Right ventricle myocardium inferior (tissue), 1 donor: ENCODE measurements around the gene PRMT5. TPM values are rescaled to one million over a fixed set of nuclear protein-coding genes. Genes with fewer than 3 reads are reported as not detected.
"Not testable (repeated sequence)": the region's sequence is repeated elsewhere in the genome, so short reads cannot be mapped to it uniquely, and the experiment has no call there.

ENCODE experiments used
- ATAC-seq: fragments of 200-7000 bp; cut with Tn5 transposase; one replicate; pipeline ENCODE4 v1.9.1; 2020; ENCODE audit warnings: mild to moderate bottlenecking, moderate library complexity
- DNase-seq: peaks from one replicate; pipeline ENCODE4 v3.0.0; 2021; ENCODE audit errors: missing footprints
- intact Hi-C: fragments of 100-400 bp; cut with DNase I; formaldehyde crosslinking; loops from one replicate; pipeline ENCODE4 v1.11.0; 2022
- long read RNA-seq: library from polyadenylated mRNA; unstranded; transcript quantifications from one replicate; pipeline ENCODE4 v2.0.0, GENCODE V29; 2021
- total RNA-seq: library from RNA; stranded (reverse); fragmentation: NEBNext Ultra II Directional; extraction: Animal tissue kit (Norgen Biotek cat#: 25700); gene quantifications from one replicate; pipeline ENCODE4 v1.2.1, GENCODE V29; 2021
- donor health status: DM: no; HTN: yes; CAD: no; lungs with severe emphysema.

Gene PRMT5
- total RNA-seq, result 48.7 TPM
- long read RNA-seq, transcript PRMT5-202 (17 exons, 2,531 nt), result major isoform, 18 of 23 reads
- long read RNA-seq, partial matches to known transcripts, result 2 of 23 reads
- long read RNA-seq, other reads (novel, unspliced or antisense), result 2 of 23 reads

DNA sequence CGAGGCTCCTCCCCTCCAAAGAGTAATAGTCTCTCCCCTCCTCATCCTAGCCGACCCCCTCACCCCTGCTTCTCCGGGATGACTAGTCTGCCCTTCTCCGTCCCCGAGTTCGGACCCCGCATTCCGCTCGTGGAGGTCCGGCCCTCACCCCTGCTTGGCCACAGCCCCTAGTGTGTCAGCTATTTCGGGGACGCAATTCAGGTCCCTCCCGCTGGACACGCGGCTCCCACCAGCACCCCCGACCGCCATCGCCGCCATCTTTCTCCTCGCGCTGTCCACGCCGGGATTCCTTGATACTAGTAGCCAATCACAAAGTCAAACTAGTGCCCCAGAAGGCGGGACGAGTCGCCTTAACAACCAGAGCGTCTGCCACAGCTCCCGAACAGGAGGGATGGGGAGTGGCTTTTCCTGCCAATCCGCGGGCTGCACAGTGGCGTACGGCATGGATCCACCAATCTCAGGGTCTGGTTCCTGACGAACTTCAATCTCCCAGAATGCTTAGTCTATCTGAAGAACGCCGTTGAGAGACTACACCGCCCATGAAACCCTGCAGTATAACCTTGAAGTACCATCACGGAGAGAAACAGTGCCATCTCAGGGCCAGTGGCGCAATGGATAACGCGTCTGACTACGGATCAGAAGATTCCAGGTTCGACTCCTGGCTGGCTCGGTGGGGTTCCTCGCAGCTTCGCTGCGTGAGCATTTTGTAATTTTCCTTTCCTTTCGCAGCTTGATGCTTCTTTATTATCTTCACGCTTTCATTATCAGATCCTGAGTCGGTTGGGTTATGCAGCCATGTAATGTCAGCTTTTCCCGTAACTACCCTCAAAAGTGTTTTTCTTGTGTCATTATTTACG, at the start of gene PRMT5:
Gene PRMT5 (minus strand): TSS at position 273 of the 857 bp plus-strand sequence. CDS start 15 bp downstream, at position 258.
- intact Hi-C loops, result loop anchor here (2.0 to 5.0 kb wide), 3 partner anchors 59 to 1188 kb away; partner anchors contain the start of genes CDH24 and LRP10
- peak; percentile 98 for ATAC-seq
- peak; percentile 98 for DNase-seq

DNA sequence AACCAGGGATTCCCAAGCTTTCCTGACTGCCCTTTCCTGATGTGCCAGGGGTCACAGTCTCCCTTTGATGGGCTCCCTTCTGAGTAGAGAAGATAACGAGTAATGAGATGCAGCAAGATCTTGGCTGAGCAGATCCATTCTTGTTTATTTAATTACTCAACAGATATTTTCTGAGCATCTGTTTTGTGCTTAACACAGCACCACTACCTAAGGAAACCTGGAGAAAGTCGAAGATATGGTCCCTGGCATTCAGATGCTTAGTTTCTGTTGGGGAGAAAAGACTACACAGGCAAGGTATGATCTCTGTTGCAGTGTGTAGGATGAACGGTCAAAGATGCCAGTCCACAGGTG, 49.3 kb upstream of the PRMT5 start:
- intact Hi-C loops, result no loop called here
- DNase-seq (no peak), ATAC-seq (no peak)

DNA sequence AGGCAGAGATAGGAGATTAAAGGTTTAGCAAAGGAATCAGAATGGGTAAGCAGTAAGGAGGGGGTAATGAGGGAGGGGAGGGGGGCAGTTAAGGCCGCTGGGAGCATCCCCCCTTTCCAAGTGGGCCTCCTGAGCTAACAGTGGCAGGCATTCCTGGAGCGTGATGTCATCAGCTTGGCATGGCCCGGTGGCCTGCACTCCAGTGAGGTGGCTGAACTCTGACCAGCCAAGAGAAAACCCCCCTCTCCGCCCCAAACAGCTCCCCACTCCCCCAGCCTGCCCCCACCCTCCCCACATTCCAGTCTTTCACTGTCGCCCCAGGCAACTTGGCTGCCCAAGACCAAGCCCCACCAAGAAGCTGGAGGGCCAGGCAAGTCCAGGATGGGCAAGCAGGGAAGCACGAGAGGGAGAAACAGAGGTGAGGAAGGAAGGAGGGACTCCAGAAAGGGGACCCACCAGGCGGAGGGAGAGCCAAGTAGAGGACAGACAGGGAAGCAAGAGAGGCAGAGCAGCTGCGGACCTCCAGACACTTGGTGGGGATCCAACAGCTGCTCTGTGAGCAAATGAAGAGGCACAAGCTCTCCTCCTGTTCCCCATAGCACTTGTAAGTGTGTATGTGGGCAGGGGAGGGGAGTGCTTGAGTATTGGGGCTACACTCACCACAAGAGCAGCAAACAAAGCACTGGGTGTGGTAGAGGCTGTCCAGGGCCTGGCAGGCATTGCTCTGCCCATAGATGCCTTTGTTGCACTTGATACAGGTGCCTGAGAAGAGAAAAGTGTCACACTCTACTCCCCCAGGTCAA, 48.7 kb upstream of the PRMT5 start:
- no peak for DNase-seq
- peak; percentile 37 for ATAC-seq
- intact Hi-C loops, result no loop called here

DNA sequence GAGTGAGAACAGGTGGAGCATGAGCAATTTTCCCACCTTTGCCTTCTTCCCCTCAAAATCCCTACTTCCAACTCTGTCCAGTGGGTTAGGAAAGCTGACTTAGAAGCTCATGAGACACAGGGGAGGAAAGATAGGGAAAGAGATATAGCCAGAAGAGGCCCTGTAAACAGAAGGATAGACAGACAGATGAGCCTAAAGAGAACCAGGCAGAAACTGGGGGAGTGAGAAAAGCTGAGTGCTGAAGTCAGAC, 48.2 kb upstream of the PRMT5 start:
- ATAC-seq (no peak), DNase-seq (no peak)
- intact Hi-C loops, result no loop called here

DNA sequence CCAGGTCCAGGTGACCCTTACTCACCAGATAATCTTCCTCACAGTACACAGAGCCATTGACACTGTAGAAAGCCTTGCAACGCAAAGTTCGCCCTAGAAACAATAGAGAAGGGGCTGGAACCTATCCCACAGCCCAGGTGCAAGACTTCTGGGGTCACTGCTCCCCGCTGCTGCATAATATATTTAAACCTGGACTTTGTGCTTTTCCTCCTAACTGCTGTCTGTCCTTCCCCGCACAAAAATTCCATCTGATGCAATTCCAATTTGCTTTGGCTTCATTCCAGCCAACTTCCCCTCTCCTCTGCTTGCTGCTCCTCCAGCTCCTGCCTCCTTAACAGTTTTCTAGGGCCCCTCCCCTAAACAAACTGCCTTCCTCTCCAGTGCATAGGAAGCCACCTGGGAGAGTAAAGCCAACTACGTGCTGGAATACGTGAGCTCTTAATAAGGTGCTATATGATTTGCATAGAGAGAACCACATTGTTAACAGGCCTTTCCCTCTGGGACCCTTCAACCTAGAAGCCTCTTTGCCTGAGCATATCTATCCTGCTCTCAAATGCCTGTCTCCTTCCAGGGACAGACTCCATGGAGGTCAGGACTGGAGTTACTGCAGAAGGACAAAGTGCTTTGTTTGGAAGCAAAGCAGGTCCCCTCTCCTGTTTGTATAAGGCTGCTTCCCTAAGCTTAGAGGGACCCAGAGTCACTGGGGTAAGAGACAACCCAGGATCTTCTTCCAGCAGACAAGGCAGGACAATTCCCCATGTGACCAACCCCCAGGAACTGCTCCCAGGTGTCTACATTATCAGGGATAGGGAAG, 47.7 kb upstream of the PRMT5 start:
- intact Hi-C loops, result no loop called here
- ATAC-seq (no peak), DNase-seq (no peak)

DNA sequence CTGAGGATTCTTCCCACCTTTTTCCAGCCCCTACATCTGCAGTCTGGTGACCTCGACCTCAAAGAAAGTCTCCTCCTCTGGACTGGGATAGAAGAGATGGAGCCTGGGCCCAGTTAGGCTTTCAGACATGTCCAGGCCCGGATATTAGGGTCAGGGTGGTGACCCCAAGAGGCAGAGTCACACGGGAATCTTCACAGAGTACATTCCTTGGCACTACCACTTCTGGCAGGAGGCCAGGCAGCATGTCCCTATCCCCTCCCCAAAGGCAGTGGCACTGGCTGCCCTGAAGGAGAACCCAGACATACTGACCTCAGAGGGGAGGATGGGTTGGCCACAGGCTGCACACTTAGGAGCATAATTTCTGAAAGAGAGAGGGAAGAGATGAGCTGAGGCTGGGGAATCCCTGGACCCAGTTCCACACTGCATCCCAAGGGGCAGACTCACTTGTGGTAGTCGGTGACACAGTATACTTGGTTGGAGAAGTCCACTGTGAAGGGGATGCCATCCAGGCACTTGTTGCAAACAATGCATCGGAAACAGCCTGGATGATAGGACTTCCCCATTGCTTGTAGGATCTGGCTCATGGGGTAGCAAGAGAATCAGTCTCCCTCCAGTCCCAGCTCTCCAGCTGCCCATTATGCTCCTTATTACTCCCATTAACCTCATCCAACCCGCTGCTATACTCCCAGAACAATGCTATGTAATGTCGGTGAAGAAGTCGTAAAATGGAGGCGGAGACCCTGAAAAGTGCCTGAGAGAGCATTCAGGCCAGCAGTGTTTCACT, 45.5 kb upstream of the PRMT5 start:
- ATAC-seq, result no peak

DNA sequence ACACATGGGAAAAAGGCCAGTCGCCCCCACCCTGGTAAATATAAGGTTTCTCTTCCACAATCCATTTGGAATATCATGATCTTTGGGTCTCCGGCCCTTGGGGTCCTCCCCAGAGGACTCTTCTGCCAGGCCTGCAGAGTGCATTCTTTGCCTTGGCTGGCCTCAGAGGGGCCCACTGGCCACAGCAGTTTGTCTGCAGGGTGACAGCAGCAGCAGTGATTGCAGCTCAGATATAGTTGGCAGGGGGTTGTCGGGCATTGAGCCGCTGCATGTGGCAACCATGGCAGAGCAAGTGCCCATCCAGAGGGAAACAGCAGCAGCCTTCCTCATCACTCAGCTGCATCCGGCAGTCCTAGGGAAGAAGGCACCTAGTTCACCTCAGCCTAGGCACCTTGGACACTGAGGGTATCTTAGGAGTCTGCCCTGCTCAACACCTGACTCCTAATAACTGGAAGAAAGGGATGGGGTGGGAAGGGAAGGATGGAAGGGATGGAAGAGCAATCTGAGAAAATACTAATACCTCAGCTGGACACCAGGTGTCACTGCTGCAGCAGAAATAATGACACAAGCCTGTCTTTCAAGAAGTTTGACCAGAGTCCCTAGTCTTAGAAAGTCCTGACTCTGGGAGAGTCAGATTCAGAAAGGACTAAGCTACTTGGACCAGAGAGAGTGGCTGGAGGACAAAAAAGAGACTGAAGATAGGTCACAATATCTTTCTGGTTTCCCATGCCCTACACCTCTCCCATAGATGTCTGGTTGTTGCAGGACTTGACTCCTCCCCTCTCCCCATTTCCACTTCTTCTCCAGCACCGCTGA, 44.2 kb upstream of the PRMT5 start:
- ATAC-seq, result peak; percentile 45
- intact Hi-C loops, result no loop called here
- DNase-seq, result no peak

More for the DNA sequence above, 45.5 kb upstream of the PRMT5 start:
- DNase-seq, result no peak
- intact Hi-C loops, result no loop called here

DNA sequence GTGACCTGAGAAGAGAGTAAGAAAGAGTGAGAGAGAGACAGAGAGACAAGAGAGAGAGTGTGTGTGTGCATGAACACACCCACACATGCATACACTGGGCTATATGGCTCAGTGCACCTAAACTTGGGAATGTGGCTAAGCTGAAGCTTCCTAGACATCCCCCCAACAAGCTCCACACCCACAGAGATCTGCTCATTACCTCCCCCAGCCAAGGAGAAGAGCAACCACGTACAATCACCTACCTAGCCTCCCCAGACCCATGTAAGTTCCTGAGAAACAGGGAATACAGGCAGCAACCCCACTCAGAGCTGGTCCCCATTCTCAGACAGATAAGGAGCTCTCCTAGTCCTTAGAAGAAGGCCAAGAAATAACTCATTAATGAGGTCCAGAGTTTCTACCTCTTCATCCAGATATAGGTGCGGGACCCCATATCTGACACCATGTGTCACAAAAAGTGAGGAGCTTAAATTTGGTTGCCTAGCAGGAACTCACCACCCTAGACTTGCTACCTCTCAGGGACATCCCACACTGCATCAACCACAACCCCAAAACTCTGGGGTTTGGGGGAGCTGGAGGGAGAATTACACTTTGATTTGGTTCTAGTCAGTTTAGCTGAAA, 43.2 kb upstream of the PRMT5 start:
- ATAC-seq (no peak), DNase-seq (no peak)
- intact Hi-C loops, result no loop called here

DNA sequence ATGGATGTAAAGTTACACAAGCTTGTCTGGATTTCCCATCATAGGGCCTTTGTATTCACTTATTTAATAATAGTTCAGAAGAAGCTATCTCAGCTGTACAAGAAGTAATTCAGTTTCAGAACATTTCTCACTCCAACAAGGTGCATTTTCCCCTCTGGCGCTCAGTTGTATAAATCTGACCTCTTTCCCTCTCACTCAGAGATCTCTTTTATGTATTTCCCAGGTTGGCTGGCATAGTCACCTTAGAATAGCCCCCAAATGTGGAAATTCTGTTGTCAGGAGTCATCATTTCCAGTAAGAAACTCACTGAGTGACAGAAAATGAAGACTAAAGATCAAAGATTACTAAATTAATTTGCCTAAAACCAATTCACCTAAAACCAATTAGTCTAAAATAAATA, 42.0 kb upstream of the PRMT5 start:
- DNase-seq (no peak), ATAC-seq (no peak)
- intact Hi-C loops, result no loop called here

DNA sequence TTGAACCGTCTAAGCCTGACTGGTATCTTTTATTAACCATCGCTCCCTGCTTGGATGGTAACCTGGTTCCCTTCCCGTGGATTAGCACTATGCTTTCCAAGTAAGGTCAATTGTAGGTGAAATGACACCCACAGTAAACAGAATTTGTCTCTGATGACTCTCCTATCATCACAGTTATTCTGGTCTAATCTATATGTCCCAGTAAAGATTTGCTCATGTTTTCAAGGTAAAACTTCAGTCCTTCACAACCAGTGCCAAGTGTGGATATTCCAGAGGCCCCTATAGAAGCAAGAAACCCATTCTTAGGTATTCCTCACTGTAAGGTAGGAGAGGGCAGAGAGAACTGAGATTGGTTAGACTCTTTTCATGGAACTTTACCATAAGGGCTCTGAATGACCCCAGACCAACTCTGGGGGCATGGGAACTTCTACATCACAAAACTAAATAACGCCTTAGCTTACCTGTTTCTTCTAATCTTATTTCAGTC, 37.6 kb upstream of the PRMT5 start:
- DNase-seq, result no peak
- ATAC-seq, result no peak
- intact Hi-C loops, result no loop called here

DNA sequence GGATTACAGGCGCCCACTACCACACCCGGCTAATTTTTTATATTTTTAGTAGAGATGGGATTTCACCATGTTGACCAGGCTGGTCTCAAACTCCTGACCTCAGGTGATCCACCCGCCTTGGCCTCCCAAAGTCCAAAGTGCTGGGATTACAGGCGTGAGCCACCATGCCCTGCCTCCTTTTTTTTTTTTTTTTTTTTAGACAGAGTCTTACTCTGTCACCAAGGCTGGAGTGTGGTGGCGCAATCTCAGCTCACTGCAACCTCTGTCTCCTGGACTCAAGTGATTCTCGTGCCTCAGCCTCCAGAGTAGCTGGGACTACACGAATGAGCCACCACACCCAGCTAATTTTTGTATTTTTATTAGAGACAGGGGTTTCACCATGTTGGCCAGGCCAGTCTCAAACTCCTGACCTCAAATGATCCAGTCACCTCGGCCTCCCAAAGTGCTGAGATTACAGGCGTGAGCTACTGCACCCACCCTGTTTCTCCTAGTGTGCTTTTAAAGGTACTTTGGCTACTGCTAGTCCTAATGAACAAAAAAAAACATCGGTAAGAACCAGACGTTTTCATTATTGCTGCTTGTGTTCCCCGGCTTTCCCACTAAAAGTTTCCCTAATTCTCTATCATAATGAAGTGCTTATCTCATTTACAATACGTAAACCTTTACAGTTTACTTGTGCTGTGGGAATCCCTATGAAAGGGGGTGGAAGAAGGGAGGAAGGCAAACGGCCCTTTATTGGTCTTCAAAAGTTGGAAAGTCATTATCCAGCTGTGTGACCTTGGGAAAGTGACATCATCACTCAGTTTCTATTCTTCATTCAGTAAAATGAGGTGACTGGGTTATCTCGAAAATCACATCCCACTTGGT, 37.0 kb upstream of the PRMT5 start:
- intact Hi-C loops, result not testable (repeated sequence)

DNA sequence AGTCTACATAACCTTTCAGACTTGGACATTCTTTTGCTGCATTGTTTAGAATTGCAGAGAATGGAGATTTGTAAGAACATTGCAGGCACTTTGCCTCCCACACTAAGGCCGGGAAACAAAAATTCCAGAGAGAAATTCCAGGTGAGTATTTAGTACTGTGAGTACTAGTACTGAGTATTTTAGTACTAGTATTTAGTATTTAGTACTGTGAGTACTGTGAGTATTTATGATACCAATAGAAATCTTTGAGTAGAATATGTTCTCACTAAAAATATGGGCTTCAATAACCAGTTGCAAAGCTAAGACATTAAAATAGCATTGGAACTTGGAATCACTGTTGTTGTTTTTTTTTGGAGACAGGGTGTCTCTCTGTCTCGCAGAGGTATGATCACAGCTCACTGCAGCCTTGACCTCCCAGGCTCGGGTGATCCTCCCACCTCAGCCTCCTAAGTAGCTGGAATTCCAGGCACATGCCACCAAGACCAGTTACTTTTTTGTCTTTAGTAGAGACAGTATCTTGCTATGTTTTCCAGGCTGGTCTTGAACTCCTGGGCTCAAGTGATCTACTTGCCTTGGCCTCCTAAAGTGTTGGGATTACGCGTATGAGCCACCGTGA, 33.0 kb upstream of the PRMT5 start:
- intact Hi-C loops, result no loop called here
- no peak for ATAC-seq
- no peak for DNase-seq

More for the DNA sequence above, 37.0 kb upstream of the PRMT5 start:
- ATAC-seq, DNase-seq: not testable (repeated sequence)

DNA sequence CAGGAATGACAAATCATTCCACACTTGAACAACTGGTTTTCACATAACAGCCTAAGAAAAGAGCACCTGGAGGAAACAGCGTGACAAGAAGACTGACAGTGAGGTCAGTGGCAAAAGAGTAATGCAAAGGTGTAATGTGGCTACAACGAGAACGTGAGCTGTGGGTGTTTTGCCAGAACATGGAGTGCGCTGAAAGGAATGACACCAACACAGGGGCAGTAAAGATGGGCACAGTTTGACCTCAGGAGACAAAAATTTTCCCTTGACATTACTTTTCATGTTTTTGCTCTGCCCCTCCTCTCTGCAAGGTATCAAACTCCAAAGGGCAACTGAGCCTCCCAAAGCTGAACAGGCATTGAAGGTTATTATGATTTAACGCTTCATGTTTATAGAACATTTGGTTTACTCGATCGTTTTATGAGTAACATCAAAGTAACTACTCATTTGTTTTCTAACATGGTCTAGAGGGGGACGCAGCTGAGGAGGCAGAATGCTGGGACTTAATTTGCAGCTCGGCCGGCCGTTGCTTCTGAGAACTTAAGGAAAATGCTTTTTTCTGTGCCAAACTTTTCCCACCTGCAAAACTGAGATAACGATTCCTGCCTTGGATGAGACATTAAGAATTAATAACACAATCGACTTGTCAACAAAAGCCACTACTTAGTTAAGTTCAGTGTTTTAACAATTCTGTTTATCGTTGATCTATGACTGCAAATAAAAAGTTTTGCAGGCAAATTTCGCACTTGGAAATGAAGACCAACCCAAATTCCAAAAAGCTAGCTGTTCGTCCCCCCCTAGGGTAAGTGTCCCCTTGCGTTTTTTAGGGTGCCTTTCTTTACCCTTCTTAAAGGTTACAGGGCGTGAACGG, 26.8 kb upstream of the PRMT5 start:
- DNase-seq (no peak), ATAC-seq (no peak)
- intact Hi-C loops, result no loop called here

DNA sequence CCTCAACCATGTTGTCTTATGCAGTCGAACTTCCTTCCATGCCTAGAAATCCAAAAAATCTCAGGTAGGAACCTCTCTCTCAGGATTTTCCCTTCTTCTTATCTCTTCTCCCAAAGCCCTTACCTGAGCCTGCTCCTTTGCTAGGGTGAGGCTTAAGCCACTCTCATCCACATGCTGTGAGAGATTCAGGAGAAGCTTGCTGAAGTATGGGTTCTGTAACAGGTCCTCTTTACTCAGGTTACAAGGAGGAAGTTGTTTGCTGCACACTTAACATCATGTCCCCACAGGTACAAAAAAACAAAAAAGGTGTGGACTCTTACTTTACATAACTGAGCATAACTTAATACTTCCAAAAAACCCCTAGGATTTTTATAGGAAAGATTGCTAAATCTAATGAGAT, 23.2 kb upstream of the PRMT5 start:
- DNase-seq (no peak), ATAC-seq (no peak)
- intact Hi-C loops, result no loop called here

DNA sequence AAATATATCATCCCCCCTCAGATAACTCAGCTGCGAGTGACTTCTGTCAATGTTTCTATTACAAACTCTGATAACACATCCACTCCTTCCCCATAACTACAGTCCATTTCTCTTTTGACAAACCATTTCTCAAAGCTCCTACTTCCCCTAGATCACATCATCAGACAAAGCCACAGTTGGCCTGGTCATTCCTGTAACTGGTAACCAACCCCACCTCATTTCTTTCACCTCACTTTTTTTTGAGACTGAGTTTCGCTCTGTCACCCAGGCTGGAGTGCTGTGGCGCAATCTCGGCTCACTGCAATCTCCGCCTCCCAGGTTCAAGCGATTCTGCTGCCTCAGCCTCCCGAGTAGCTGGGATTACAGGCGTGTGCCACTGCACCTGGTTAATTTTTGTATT, 22.6 kb upstream of the PRMT5 start:
- DNase-seq, ATAC-seq, intact Hi-C loops: not testable (repeated sequence)
